GM18502 (cell line): ENCODE data around the gene NR4A1.

Experiments
- ATAC-seq: cut with Tn5 transposase; IDR thresholded peaks from one replicate; pipeline ENCODE4 v1.9.1; 2021; ENCODE audit warnings: mild to moderate bottlenecking; ENCODE audit not compliant: unreplicated experiment, poor library complexity

Gene NR4A1

DNA sequence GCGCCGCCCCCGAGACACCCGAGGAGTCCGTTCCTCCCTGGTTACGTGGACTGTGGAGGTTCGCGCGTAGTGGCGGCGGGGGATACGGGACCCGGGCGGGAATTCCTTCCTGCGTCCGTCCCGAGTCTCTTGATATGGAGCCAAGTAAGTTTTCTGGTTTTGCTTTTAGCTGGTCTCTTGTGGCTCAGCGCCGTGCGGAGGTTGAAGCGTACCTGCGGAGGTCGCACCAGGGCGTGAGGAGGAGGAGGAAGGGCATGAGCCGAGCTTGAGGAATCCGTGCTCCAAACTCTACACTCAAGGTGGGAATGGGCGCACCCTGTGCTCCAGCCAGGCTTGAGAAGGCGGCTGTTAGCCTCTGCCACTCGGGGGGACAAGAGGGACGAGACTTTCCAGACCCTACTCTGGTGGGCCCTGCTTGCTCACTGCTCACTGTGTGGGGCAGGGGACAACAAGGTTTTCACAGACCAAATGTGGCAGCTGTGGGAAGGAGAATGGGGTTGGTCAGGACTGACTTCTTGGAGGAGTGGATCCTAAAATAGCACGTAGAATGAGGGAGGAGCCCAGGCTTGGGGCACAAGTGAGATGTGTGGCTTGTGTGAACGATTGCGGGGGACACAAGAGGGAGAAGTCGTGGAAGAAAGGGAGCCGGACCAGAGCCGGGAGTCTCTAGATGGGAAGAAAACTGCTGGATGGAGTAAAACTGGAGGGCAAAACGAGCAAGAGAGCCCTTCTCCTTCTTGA, 19.1 kb downstream of the NR4A1 start:
- ATAC-seq, result peak; percentile 27

DNA sequence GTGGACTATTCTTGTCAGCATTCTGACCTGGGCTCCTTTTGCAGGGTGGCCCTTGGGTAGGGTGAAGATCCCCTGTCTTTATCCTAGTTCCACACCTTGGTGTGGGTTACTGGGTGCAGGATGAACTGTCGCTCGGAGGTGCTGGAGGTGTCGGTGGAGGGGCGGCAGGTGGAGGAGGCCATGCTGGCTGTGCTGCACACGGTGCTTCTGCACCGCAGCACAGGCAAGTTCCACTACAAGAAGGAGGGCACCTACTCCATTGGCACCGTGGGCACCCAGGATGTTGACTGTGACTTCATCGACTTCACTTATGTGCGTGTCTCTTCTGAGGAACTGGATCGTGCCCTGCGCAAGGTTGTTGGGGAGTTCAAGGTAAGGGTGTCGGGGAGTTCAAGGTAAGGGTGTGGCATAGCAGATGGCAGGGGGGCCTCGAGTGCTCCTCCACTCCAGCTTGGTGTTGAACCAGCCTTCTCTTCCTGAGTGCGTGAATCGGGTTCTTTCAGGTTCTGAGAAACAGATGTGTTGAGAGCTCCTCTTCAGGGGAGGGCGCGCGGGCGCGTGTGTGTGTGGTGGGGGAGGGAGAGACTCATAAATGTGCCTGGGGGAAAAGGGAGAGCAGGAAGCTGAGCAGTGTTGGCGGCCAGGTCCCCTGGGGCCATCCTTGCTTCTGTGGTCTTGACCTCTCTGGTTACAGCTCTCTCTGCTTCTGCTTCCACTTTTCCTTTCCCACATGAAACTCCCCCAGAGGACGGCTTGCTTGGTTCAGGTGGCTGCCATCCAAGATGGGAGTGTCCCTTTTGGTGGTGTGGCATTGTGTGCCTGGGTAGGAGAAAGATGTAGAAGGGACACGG, 22.5 kb downstream of the NR4A1 start:
- no peak for ATAC-seq

DNA sequence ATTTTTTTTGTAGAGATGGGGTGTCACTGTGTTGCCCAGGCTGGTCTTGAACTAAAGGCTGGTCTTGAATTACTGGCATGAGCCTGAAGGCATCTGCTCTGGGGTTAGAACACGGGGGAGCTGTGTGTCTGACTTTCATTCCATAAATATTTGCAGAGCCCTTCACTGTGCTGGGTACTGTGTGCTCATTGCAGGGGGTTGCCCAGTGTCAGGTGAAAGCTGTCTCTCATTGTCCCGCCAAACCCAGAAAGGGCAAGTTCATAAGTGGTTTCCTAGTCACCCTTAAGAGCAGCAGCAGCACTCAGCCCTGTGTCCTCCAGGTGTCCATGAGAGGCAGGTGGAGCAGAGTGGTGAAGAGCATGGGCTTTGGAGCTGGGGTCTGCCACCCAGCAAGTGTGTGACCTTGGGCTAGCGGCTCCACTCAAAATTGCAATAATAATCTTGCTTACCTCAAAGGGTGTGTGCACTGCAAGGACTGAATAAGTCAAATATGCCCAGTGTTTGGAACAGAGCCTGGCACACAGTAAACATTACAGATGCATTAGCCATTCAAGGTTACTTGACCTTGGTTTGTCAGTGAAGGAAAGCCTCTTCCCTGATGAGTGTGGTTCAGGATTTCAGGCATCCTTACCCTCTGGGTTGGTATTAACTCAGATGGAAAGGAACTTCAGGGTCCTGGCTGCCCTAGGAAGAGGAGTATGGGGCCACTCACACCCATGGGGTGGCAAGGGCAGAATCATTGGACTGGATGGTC, 23.9 kb downstream of the NR4A1 start:
- no peak for ATAC-seq

DNA sequence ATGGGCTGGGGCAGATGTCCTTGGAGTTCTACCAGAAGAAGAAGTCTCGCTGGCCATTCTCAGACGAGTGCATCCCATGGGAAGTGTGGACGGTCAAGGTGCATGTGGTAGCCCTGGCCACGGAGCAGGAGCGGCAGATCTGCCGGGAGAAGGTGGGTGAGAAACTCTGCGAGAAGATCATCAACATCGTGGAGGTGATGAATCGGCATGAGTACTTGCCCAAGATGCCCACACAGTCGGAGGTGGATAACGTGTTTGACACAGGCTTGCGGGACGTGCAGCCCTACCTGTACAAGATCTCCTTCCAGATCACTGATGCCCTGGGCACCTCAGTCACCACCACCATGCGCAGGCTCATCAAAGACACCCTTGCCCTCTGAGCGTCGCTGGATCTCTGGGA, 25.6 kb downstream of the NR4A1 start:
- no peak for ATAC-seq

DNA sequence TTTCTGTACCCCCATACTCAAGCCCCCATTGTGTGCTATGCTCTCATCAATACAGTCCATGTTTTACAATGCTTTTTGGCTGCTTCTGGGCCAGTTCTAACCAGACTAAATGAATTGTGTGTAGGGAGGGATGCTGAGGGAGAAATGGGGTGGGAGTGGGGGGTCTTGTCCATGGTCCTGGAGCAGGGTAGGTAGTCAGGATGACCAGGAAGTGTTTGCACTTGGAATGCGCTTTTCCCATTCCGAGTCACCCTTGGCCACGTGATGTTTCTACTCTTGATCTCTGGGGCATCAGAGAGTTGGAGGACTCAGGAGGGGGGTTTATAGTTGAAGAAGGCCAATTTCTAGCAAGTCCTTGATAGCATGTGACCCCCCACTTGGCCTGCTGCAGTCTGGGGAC, 27.0 kb downstream of the NR4A1 start:
- ATAC-seq, result no peak

DNA sequence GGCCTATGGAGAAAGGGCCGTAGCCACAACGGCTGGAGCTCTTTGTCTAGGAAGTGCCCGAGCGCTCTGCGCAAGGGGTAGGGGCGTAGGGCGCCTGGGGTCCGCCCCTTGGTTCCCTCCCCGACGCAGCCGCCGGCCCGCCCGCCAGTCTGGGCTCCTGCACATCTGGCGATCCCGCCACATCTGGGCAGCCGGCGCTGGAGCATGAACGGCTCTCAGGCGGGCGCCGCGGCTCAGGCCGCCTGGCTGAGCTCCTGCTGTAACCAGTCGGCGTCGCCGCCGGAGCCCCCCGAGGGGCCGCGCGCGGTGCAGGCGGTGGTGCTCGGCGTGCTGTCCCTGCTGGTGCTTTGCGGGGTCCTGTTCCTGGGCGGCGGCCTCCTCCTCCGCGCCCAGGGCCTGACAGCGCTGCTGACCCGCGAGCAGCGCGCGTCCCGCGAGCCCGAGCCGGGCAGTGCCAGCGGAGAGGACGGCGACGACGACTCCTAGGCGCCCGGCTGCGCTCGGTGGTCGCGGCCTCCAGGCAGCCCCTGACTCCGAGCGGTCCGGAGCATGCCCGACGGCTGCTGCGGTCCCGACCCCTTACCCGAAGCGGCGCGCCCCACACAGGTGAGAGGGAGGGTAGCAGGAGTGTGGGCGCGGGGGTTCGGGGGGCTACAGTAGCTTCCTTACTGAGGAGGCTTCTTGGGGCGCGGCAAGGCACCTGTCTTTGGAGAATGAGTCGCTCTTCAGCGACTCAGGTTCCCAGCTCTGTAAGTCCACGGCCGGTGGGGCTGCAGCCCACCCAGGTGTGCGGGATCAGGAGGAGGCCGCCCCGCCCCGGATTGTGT, 28.5 kb downstream of the NR4A1 start, which contains the start of gene SMIM41:
TSS of gene SMIM41 (plus strand) at position 129 of the 827 bp plus-strand sequence. CDS start at position 205, 76 bp downstream.
- no peak for ATAC-seq

DNA sequence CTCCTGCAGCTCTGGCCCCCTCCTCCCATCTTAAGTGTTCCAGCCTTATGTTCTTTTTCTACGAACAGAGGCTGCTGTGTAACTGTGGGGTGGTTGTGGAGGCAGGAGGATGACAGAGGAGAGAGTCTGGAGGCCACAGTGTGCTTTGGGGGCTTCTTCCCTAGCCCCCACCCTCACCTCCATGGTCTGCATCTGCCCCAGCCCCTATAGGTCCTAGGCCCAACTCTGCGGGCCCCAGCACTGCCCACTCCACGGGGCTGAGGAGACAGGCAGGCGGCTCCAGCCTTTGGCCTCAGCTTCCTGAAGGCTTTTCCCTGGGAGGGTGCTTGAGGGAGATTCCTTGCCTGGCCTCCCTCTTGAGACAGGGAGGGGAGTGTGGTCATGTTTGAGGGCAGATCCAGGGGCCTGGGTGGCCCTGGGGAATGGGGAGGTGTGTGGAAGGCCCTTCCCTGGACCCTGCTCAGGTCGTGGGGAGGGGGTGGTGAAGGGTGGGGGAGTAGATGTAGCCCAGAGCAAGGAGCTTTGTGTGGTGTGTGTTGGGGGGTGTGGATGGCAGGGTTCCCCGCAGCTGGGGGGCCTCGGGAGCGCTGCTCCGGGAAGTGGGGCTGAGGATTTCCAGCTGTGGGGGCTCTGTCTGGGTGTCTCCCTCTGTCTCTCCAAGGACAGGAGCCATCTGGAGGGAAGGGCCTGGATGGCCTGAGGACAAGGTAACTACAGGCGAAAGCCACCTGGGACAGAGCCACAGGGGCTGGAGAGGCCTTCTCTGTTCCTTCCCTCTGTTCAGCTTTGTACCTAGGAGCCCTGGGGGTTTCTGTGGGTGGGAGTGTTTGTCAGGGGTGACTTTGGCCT, 29.4 kb downstream of the NR4A1 start:
- ATAC-seq, result no peak

DNA sequence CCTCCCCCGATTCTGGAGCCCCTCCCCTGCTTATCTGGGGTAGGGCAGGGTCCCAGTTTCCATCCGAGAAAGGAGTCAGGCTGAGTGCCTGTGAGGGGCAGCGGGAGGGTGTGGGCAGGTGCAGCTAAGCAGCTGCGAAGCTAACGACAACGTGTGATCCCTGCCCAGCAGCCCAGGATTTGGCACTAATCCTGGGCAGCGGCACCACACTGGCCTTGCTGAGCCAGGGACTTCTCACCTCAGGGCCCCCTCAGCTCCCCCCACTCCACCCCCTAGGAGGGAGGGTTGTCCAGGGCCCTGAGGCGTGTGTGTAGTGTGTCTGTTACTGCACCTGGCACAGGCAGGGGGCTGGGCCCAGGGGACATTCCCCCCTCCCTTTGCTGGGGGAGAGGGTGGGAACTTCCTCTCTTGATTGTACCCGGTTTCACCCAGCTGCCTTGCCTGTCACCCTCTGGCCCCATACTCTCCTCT, 30.1 kb downstream of the NR4A1 start:
- peak; percentile 70 for ATAC-seq

DNA sequence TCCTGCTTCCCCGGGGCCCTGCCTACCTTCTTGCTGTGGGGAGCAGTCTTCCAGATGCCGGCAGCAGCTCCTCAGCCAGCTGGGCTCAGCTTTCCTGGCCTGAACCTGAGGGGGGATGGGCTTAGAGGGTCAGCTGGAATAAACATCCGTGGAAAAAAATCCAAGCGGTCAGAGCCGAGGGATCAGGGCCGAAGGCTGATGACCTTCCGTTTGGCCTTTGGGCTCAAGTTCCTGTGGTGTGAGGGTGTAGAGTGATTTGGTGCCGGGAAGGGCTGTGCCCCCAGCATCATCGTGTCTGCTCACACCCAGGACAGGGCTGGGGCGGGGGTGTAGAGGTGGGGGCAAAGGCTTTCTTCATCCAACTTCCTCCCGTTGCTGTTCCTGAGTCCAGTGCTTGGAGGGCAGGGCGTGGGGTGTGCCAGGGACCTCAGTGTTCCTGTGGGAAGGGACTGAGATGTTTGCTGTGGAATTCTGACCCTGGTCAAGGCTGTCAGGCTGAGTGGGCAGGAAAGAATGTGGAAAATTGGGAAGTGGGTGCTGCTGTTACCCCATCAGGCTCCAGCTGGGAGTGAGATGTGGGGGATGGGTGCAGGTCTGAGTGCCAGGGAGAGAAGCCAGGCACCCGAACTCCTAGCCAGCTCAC, 30.9 kb downstream of the NR4A1 start:
- no peak for ATAC-seq

DNA sequence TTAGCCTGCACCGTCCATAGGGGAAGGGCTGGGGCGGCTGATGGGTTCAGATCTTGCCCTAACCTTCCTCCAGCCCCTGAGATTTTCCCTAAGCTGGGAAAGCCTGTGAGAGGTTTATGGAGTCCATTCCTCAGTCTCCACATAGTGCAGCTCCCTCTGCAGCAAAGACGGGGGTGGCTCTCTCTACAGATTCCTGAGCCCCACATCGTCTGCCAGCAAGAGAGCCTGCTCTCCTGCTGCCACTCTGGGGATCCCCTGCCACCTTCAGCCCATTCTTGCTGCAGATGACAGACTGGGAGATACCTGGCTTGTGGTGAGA, 31.4 kb downstream of the NR4A1 start:
- ATAC-seq, result no peak

DNA sequence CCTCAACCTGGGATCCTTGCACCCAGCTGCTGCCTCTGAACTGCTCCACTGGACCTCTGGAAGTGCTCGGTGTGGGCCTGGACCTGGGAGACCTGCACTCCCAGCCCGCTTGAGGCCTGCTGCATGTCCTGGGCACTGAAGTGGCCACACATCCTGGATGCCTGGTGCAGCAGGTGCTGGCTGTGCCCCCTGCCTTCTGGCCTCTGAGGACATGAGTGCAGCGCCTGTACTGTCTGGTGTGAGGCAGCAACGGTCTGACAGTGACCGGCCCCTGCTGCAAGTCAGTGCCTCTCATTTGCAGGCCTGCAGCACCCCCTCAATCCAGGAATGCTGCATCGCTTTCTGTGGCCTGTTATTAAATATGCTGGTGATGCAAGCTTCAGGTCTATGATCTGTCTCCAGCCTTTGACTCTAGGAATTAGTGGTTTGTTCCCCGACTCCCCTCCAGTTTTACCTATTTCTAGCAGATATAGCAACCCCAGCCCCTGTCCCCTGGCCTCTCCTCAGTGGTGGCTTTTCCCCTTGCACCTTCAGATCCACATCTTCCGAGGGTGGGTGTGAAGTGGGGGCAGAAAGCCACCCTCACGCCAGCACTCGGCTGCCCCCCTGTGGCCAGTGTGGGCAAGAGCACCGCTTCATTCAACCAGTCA, 31.9 kb downstream of the NR4A1 start:
- no peak for ATAC-seq

DNA sequence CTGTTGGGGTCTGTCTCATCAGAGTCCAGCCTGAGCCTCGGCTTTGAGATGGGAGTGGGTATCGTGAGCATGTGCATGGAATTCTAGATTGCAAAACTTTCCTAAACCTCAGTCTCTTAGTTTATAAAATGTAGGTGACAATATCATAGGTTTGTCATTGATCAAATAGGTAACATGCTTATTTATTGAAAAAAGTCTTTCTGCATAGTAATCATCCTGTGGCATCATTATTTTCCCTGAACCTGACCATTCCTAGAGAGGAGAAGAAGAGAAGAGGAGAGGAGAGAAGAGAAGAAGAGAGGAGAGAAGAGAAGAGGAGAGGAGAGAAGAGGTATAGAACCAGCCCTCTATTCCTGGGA, 32.4 kb downstream of the NR4A1 start:
- no peak for ATAC-seq

DNA sequence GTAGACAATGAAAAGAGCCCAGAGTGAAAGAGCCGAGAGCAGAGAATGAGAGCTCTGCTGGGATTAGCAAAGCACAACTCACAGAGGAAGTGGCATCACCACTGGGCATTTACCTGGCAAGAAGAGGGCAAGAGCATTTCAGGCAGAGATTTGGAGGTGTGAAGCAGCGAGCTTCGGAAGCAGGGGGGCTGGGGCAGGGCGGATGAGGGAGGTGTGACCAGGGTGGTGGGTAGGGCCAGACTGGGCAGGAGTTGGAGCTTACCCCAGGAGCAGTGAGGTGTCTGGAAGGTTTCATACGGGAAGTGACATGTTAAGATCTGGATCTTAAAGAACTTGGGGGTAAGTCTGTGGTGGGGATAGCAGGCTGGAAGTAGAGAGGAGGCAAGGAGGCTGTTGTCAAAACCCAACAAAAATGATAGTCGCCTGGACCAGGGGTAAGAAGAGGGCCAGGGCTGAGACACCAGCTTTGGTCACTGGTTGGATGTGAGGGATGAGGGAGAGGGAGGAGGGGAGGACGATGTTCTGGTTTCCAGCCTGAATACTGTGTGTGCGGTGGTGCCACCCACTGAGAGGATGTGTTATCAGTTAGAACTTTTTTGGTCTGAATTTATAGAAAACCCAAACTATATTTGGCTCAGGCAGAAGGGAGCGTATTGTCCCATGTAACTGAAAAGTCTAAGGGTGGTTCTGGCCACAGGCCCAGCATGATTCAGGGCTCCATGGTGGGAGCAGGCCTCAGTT, 33.4 kb downstream of the NR4A1 start:
- ATAC-seq, result no peak

DNA sequence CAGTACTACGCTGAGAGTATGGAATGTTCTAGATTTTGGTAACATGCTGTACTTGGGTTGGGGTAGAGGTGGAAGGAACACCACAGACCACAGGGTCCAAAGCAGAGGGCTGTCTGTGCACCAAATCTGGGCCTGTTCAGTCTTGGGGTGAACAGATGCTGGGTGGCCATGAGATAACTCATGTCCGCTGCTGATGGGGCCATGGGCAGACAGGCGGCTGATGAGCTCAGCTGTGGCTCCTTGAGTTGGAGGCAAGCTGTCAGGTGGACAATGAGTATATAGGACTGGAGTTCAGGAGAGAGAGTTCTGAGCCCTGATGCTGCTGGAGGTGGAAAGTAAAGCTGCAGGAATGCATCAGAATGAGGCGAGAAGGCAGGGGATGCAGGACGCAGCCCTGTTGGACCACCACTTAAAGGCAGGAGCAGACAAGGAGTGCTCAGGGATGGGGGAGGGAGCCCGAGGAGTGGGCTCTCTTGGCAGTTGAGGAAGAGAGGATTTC, 34.5 kb downstream of the NR4A1 start:
- ATAC-seq, result no peak

DNA sequence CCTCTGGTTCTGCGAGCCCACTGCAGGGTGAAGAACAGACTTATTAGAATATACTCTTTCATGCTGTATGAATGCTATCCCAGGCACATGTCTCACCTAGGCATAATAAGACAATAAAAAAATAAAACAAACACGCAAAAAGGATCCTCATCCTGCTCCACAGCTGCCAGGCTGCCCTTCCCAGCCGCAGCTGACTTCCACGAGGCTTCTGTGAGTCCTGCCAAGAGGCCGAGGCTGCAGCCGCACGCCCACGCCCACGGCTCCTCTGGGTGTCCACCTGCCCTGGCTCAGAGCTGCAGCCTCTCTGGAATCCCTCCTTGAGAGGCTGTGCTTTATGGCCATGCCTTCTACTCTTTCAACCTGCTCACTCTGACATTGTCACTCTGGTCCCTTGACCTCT, 35.1 kb downstream of the NR4A1 start:
- ATAC-seq, result no peak

DNA sequence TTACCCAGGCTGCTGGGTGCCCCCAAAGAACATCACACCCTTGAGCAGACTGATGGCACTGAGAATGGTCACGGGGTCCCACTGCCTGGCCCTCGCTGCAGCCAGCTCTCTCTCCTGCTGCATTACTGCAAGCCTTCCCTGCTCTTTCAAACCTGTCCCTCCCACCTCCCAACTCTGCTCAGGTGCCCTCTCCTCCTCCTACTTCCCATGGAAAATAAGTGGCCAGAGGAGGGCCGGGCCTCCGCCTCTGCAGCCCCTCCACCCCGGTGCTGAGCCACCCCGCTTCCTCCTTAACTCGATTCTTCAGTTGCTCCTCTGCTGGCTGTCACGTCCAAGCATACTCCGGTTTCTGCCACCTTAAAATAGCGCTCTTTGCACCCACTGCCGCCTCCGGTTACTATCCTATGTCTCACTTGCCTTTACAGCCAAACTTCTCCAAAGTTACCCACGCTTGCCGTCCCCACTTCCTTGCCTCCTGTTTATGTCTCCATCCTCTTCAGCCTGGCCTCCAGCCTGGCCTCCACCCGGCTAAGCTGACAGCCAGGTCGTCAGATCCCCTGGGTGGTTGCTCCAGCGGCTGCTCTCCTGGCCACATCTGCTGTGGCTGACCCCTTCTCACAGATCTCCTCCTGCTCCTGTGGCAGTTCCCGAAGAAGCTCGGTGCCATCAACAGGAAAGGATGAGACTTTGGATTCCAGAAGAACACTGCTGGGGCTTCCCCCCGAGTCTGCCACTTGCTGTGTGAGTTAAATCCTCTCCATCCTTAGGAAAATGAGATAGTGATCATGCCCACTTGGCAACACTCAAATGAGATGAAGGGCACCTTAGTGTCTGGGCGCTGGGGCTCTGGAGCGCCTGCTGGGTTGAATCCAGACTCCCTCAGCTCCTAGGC, 35.9 kb downstream of the NR4A1 start:
- no peak for ATAC-seq
